Measurements from ENCODE around the gene SYNGR1.

SYNGR1 gene

DNA sequence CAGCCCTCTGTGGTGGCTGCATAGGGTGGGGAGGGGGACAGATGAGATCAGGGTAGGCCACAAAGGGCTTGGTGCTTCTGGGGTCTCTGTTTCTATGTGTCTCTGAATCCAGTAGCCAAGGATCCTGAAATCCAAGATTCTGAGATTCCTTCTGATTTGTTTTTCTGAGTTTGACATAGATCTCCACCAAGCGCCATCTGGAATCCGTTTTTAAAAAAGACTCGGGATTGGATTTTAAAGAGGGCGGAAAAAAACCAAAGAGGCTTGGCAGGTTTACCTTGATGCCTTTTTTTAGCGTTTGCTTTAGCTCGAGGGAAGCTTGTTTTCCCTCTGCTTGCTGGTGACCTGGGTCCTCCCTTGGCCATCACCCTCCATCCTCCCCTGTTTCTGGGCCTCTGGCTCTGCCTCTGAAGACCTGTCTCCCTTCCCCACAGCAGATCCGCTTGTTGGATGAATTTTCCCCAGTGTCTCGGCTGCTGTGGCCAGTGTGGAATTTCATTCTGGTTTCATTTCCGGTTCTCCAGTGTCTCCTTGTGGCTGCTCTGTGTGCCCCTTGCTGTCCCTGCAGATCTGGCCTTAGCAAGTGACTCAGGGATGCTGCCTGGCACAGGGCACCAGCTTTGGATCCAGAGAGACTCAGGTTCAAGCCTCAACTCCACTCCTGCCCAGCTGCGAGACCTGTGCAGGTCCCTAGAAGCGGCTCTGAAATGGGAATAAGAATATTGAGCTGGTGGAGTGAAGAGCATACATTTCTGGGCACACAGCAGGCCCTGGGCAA, 15.1 kb downstream of the SYNGR1 start:
- no peak overlapping the region for H3K9ac ChIP-seq (ENCODE audit: low read depth, low read length)

GRCh38 chr22:39365492-39365780, 15.6 kb downstream of the SYNGR1 start:
- no peak overlapping the region for H3K4me3 ChIP-seq (ENCODE audit: low read depth, low read length)
- H3K27me3 ChIP-seq (ENCODE audit: control insufficient read depth, insufficient read depth, low read length), result no peaks in the 10 kb centered on the region
- no peaks in the 10 kb centered on the region for H3K9me3 ChIP-seq (ENCODE audit: control insufficient read depth, insufficient read depth, low read length)
- H3K9ac ChIP-seq (ENCODE audit: low read depth, low read length), result no peak overlapping the region
- peaks cover 3% of the 10 kb centered on the region for H3K36me3 ChIP-seq (ENCODE audit: control insufficient read depth, insufficient read depth, low read length)
- peaks cover 22% of the 10 kb centered on the region for H3K4me1 ChIP-seq (ENCODE audit: control insufficient read depth, insufficient read depth, low read length)

More for the DNA sequence above, 15.1 kb downstream of the SYNGR1 start:
- H3K36me3 ChIP-seq (ENCODE audit: control insufficient read depth, insufficient read depth, low read length), result peaks cover 3% of the 10 kb centered on the region
- no peaks in the 10 kb centered on the region for H3K9me3 ChIP-seq (ENCODE audit: control insufficient read depth, insufficient read depth, low read length)
- H3K4me1 ChIP-seq (ENCODE audit: control insufficient read depth, insufficient read depth, low read length), result peaks cover 24% of the 10 kb centered on the region
- no peak overlapping the region for H3K4me3 ChIP-seq (ENCODE audit: low read depth, low read length)
- no peaks in the 10 kb centered on the region for H3K27me3 ChIP-seq (ENCODE audit: control insufficient read depth, insufficient read depth, low read length)

DNA sequence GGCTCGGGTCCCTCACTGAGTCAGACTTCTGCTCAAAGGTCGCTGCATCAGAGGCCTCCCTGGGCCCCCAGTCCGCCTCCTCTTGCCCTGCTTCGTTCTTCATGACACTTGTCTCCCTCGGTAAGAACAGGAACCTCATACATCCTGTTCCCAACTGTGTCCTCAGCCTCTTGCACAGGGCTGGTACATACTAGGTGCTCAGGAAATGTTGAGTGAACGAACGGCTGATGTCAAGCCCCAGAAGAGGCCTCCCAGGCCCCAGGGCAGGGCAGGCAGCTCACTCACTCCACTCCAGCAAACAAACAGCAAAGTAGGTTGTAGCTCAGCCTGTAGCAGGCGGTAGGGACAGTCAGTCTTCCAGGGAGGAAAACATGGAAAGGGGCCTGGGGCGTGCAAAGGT, 17.2 kb downstream of the SYNGR1 start:
- H3K9ac ChIP-seq (ENCODE audit: low read depth, low read length), result no peak overlapping the region
- peaks cover 12% of the 10 kb centered on the region for H3K4me1 ChIP-seq (ENCODE audit: control insufficient read depth, insufficient read depth, low read length)
- H3K4me3 ChIP-seq (ENCODE audit: low read depth, low read length), result no peak overlapping the region
- H3K36me3 ChIP-seq (ENCODE audit: control insufficient read depth, insufficient read depth, low read length), result peaks cover 3% of the 10 kb centered on the region
- no peaks in the 10 kb centered on the region for H3K27me3 ChIP-seq (ENCODE audit: control insufficient read depth, insufficient read depth, low read length)
- peaks cover 3% of the 10 kb centered on the region for H3K9me3 ChIP-seq (ENCODE audit: control insufficient read depth, insufficient read depth, low read length)

DNA sequence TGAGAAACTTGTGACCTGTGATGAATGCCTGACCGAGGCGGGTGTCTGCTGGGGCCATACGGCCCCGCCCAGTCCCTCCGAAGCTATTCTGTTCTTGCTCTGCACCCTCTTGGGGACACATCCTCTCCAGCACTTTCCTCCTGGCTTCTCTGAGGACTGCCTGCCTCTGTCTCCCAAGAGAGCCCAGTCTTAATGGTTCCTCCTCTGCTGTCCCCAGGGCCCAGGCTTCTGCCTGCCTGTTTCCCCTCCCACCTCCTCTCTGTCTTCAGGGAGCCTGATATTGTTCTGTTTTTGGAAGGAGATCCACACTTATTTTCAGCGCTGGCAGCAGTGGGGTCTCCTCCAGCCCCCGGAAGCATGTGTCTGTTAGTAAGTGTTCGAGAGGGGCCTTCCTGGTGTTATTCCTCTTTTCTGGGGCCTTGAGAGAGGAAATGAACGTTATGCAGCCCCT, 18.7 kb downstream of the SYNGR1 start:
- no peak overlapping the region for H3K9ac ChIP-seq (ENCODE audit: low read depth, low read length)
- peaks cover 3% of the 10 kb centered on the region for H3K36me3 ChIP-seq (ENCODE audit: control insufficient read depth, insufficient read depth, low read length)
- peaks cover 2% of the 10 kb centered on the region for H3K4me1 ChIP-seq (ENCODE audit: control insufficient read depth, insufficient read depth, low read length)
- H3K4me3 ChIP-seq (ENCODE audit: low read depth, low read length), result no peak overlapping the region
- H3K27me3 ChIP-seq (ENCODE audit: control insufficient read depth, insufficient read depth, low read length), result no peaks in the 10 kb centered on the region
- peaks cover 3% of the 10 kb centered on the region for H3K9me3 ChIP-seq (ENCODE audit: control insufficient read depth, insufficient read depth, low read length)

DNA sequence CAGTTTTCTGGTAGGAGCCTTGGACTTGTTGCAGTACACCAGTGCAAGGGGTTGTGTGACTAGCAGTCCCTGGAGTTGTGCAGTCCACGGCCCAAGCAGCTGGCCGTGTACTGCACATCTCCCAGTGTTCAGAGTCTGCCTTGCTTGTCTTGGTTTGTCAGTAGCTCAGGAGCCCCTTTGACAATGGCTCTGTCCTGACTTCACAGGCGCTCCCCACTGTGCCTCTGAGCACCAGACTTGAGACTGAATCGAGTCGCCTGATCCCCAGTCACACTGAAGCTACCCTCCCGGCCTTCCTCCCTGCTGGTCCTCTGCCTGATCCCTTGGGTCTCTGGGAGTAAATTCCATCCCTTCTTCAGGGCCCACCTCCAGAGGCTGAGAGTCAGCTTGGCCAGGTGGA, 19.4 kb downstream of the SYNGR1 start:
- Histone ChIP-seq H3K36me3 (ENCODE audit: control insufficient read depth, insufficient read depth, low read length) (peaks cover 3% of the 10 kb centered on the region), H3K9ac (ENCODE audit: low read depth, low read length) (no peak overlapping the region), H3K27me3 (ENCODE audit: control insufficient read depth, insufficient read depth, low read length) (no peaks in the 10 kb centered on the region)

DNA sequence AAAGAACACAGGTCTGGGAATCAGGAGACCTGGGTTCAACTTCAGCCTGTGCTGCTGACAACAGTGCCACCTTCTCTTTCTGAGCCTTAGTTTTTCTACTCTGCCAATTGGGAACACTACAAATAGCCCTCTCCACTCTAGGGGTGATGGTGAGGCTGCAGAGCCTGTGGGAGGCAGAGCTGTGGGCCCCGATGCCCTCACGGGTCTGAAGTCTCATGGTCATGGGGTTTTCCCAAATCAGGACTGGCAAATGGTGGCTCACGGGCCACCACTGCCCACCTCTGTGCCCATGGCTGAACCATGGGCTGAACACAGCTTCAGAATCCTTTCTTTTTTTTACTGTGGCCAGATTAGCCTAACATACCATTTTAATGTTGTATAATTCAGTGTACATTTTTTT, 19.8 kb downstream of the SYNGR1 start:
- Histone ChIP-seq H3K4me1 (ENCODE audit: control insufficient read depth, insufficient read depth, low read length) (peaks cover 2% of the 10 kb centered on the region), H3K9me3 (ENCODE audit: control insufficient read depth, insufficient read depth, low read length) (peaks cover 3% of the 10 kb centered on the region), H3K27me3 (ENCODE audit: control insufficient read depth, insufficient read depth, low read length) (no peaks in the 10 kb centered on the region), H3K9ac (ENCODE audit: low read depth, low read length) (no peak overlapping the region), H3K36me3 (ENCODE audit: control insufficient read depth, insufficient read depth, low read length) (peaks cover 4% of the 10 kb centered on the region), H3K4me3 (ENCODE audit: low read depth, low read length) (no peak overlapping the region)

More for the DNA sequence above, 19.4 kb downstream of the SYNGR1 start:
- no peak overlapping the region for H3K4me3 ChIP-seq (ENCODE audit: low read depth, low read length)
- H3K4me1 ChIP-seq (ENCODE audit: control insufficient read depth, insufficient read depth, low read length), result peaks cover 2% of the 10 kb centered on the region
- H3K9me3 ChIP-seq (ENCODE audit: control insufficient read depth, insufficient read depth, low read length), result peaks cover 3% of the 10 kb centered on the region

DNA sequence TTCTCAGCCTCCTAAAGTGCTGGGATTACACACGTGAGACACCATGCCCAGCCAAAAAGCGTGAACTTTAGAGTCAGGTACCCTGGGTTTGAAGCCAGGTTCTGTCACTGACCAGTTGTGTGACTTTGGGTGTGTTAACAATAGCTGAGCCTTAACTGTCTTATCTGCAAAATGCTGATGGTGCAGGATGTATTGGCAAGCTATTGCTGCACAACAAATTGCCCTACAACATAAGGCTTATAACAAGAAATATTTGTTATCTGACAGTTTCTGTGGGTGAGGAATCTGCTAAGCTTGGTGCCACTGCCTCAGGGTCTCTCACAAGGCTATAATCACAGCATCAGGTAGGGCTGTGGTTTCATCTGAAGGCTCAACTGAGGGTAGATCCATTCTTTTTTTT, 21.9 kb downstream of the SYNGR1 start:
- Histone ChIP-seq H3K4me3 (ENCODE audit: low read depth, low read length) (no peak overlapping the region), H3K4me1 (ENCODE audit: control insufficient read depth, insufficient read depth, low read length) (peaks cover 2% of the 10 kb centered on the region), H3K9me3 (ENCODE audit: control insufficient read depth, insufficient read depth, low read length) (peaks cover 3% of the 10 kb centered on the region), H3K27me3 (ENCODE audit: control insufficient read depth, insufficient read depth, low read length) (no peaks in the 10 kb centered on the region), H3K36me3 (ENCODE audit: control insufficient read depth, insufficient read depth, low read length) (peaks cover 6% of the 10 kb centered on the region), H3K9ac (ENCODE audit: low read depth, low read length) (no peak overlapping the region)

DNA sequence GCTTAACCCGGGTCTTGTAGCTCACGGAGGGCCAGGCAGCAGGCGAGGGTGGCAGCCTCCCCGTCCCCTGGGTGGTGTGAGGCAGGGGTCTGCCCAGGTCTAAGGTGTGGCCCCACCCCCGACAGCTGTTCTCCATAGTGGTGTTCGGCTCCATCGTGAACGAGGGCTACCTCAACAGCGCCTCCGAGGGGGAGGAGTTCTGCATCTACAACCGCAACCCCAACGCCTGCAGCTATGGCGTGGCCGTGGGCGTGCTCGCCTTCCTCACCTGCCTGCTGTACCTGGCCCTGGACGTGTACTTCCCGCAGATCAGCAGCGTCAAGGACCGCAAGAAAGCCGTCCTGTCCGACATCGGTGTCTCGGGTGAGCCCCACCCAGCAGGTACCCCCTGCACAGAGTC, 24.4 kb downstream of the SYNGR1 start:
- Histone ChIP-seq H3K9ac (ENCODE audit: low read depth, low read length) (no peak overlapping the region), H3K27me3 (ENCODE audit: control insufficient read depth, insufficient read depth, low read length) (no peaks in the 10 kb centered on the region), H3K4me3 (ENCODE audit: low read depth, low read length) (no peak overlapping the region), H3K4me1 (ENCODE audit: control insufficient read depth, insufficient read depth, low read length) (peaks cover 2% of the 10 kb centered on the region), H3K36me3 (ENCODE audit: control insufficient read depth, insufficient read depth, low read length) (peaks cover 14% of the 10 kb centered on the region), H3K9me3 (ENCODE audit: control insufficient read depth, insufficient read depth, low read length) (peaks cover 3% of the 10 kb centered on the region)

DNA sequence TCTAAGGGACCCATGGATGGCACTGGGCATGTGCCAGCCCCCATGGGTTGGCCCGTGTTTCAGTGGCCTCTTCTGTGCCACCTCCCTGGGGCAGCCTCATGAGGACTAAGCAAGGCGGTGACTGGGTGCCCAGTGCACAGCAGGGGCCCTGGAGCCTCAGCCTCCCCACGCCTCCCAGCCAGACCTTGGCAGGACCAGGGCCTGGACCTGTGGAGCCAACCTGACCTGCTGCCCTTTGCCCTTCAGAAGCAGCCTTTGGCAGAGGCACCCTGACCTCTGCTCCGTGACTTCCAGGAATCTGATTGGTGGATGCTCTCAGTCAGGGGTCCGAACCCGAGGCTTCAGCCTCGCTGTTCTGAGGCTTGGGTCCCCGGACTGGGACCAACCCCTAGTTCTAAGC, 25.0 kb downstream of the SYNGR1 start:
- Histone ChIP-seq H3K9ac (ENCODE audit: low read depth, low read length) (no peak overlapping the region), H3K36me3 (ENCODE audit: control insufficient read depth, insufficient read depth, low read length) (peaks cover 14% of the 10 kb centered on the region)

DNA sequence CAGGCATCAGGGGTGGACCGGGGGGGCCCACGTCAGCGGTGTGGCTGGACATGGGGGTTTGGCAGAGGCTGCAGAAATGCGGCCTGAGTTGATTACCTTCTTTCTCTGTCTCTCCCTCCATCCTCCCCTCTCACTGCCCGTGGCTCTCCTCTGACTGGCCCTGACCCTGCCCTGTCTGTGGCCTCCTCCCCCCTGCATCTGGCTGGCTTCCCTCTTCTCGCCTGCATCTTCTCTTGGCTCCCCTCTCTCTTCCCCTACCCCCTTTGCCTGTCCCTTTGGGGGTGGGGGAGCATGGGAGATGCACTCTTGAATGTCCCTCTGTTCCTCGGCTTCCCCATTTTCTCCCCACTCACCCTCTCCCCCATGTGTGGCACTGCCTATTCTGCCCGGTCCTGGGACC, 25.9 kb downstream of the SYNGR1 start:
- no peak overlapping the region for H3K4me3 ChIP-seq (ENCODE audit: low read depth, low read length)
- no peak overlapping the region for H3K9ac ChIP-seq (ENCODE audit: low read depth, low read length)
- no peaks in the 10 kb centered on the region for H3K27me3 ChIP-seq (ENCODE audit: control insufficient read depth, insufficient read depth, low read length)
- peaks cover 3% of the 10 kb centered on the region for H3K9me3 ChIP-seq (ENCODE audit: control insufficient read depth, insufficient read depth, low read length)
- H3K4me1 ChIP-seq (ENCODE audit: control insufficient read depth, insufficient read depth, low read length), result peaks cover 2% of the 10 kb centered on the region
- peaks cover 14% of the 10 kb centered on the region for H3K36me3 ChIP-seq (ENCODE audit: control insufficient read depth, insufficient read depth, low read length)

More for the DNA sequence above, 25.0 kb downstream of the SYNGR1 start:
- H3K9me3 ChIP-seq (ENCODE audit: control insufficient read depth, insufficient read depth, low read length), result peaks cover 3% of the 10 kb centered on the region
- H3K4me3 ChIP-seq (ENCODE audit: low read depth, low read length), result no peak overlapping the region
- H3K4me1 ChIP-seq (ENCODE audit: control insufficient read depth, insufficient read depth, low read length), result peaks cover 2% of the 10 kb centered on the region
- H3K27me3 ChIP-seq (ENCODE audit: control insufficient read depth, insufficient read depth, low read length), result no peaks in the 10 kb centered on the region

- H3K27me3 ChIP-seq (ENCODE audit: control insufficient read depth, insufficient read depth, low read length), result no peaks in the 10 kb centered on the region
- H3K9ac ChIP-seq (ENCODE audit: low read depth, low read length), result no peak overlapping the region
- H3K4me3 ChIP-seq (ENCODE audit: low read depth, low read length), result no peak overlapping the region
- no peaks in the 10 kb centered on the region for H3K9me3 ChIP-seq (ENCODE audit: control insufficient read depth, insufficient read depth, low read length)
- no peaks in the 10 kb centered on the region for H3K4me1 ChIP-seq (ENCODE audit: control insufficient read depth, insufficient read depth, low read length)
- peaks cover 11% of the 10 kb centered on the region for H3K36me3 ChIP-seq (ENCODE audit: control insufficient read depth, insufficient read depth, low read length)
Measured at GRCh38 chr22:39379756-39380730, 30.3 kb downstream of the SYNGR1 start.

Measured in iPS-15b (cell line).